ENCODE measurements around the gene PUS7L.

DNA sequence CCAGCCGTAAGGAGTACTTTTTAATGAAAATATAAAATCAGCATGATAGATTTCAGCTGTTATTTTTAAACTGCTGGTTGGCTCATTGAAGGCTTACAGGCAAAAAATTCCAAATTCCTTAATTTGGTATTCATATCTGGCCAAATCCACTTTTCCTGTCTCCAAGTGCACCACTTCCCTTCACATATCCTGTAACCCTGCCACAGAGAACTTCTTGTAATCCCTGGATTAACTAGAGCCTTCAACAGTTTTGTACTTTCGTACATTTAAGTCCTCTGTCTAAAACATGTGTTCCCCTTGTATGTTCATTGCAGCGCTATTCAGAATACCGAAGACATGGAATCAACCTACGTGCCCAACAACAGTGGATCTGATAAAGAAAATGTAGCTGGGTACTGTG is 9.6 kb downstream of the PUS7L start:
- TF ChIP-seq, protein P1, sequence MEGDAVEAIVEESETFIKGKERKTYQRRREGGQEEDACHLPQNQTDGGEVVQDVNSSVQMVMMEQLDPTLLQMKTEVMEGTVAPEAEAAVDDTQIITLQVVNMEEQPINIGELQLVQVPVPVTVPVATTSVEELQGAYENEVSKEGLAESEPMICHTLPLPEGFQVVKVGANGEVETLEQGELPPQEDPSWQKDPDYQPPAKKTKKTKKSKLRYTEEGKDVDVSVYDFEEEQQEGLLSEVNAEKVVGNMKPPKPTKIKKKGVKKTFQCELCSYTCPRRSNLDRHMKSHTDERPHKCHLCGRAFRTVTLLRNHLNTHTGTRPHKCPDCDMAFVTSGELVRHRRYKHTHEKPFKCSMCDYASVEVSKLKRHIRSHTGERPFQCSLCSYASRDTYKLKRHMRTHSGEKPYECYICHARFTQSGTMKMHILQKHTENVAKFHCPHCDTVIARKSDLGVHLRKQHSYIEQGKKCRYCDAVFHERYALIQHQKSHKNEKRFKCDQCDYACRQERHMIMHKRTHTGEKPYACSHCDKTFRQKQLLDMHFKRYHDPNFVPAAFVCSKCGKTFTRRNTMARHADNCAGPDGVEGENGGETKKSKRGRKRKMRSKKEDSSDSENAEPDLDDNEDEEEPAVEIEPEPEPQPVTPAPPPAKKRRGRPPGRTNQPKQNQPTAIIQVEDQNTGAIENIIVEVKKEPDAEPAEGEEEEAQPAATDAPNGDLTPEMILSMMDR (conservative IDR thresholded peaks at IDR 0.05 in 1 of 2, IDR thresholded peaks at IDR 0.05 in 1 of 2; ENCODE audit: extremely low read depth in 1 of 2, insufficient read depth in 1 of 2, low read depth in 1 of 2, low read length in 2 of 2): no peak
- no peak for TF ChIP-seq EZH2 (IDR thresholded peaks at IDR 0.05; ENCODE audit: borderline replicate concordance, low read length)
